COLO668 (cell line): Measurements from ENCODE around the gene PPIB.
"Not testable (repeated sequence)": the region's sequence is repeated elsewhere in the genome, so short reads cannot be mapped to it uniquely, and the experiment has no call there.

Experiments
- DNase-seq: peaks from one replicate; lab custom pipeline; 2025; ENCODE audit not compliant: unreplicated experiment; lab: John Stamatoyannopoulos, UW

Gene PPIB

DNA sequence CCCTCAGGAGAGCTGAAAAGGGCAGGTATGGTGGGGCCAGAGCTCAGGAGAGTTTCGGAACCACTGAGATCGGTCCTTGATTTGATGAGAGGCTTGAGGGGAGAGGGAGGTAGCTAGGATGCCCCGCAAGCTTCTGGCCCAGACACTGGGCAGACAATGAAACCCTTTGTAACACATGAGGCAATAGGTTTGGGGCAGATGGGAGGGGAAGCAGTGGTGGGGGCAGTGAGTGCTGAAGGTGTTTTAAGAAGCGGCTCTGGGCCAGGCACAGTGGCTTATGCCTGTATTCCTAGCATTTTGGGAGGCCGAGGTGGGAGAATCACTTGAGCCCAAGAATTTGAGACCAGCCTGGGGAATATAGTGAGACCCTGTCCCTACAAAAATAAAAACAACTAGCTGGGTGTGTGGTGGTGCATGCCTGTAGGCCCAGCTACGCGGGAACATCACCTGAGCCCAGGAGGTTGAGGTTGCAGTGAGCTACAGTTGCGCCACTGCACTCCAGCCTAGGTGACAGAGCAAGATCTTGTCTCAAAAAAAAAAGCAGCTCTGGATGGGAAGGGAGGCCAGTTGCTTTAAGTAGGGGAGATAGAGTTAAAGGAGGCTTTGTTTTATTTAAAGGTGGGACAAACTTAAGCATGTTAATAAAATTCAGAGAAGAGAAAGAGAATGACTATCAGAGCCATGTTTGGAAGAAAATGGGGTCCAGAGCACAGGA is 20.9 kb downstream of the PPIB start:
- DNase-seq, result no peak

DNA sequence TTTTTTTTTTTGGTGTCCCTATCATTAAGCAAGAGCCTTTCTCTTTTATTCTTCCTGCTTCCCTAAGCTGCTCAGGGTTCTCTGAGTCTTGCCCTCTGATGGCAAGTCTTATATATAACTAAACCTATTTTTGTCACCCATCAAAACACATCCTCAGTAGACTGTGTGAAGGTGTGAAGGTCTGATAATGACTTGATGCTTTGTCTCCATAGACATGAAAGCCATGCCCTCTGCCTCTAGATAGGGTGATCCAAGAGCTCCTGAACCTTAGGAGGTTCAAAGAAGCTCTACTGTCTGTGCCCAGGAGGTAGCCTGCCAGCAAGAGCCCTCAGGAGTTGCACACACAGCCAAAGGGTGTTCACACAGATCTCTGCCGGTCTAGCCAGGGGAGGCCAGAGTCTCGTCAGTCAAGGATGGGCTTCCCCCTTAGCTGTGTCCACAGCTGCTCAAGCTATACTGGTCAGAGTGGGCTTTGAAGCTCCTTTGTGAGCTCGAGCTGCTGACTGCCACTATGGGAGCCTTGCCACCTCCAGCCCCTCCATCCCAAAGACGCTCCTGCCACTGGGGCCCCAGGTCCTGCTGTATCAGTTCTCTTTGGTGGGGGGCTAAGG is 24.4 kb downstream of the PPIB start:
- DNase-seq, result no peak

DNA sequence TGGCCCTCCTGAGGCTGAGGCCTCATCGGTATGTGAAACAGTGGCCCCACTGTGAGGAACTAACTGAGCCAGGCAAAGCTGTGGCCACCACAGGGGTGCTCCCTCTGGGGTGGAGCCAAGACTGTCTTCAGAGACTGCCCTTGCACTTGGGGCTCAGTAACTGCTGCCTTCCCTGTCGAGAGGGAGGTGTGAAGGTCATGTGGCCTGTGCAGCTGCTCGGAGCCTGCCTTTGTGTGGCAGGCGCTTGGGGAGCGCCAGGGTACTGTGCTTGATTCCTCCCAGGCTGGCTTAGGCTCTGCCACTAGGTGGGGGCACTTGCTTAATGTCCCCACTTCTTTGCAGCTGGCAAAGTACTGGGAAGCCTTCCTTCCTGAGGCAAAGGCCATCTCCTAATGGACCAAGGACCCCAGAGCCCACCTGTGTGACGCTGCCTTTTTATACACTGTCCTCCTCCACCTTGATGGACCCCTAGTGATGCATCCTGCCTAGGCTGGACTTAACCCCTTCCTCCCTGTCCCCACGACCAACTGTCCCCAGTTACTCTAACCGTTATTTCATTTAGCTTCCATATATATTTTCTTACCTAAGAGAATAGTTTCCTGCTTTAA is 25.5 kb downstream of the PPIB start:
- DNase-seq, result peak; percentile 24

DNA sequence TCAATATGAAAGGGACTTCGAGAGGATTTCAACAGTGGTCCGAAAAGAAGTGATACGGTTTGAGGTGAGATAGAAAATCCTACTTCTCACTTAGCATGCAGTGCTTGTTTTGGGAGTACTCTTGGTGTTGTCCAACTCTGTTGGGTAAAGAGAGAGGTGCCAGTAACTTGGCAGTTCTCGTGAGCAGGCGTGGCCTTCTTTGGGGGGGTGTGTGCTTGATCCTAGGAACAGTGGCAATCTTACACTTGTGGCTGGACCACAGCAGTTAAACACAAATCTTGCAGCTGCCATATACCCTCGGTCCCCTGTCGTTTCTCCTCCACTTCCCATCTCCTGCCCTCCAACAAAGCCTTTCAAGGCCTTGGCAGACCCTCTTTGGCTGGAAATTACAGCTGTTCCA is 26.5 kb downstream of the PPIB start:
- DNase-seq, result no peak

DNA sequence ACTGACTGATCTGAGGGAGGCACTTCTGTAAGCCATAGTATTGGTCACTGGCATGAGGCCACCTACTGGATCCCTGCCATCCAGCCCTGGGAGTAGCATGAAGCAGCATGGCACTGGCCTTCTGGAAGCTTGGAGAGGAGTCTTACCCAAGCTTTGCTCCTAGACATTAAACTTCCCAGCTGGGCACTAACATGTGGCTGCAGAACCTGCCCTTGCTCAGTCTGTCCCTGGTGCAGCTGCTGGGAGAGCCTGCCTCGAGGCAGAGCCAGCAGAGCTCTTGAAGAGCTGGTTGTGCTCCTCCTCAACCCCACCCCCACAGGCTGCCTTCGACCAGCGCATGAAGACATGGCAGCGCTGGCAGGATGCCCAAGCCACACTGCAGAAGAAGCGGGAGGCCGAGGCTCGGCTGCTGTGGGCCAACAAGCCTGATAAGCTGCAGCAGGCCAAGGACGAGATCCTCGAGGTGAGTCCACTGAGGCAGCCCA is 28.4 kb downstream of the PPIB start:
- DNase-seq, result no peak

DNA sequence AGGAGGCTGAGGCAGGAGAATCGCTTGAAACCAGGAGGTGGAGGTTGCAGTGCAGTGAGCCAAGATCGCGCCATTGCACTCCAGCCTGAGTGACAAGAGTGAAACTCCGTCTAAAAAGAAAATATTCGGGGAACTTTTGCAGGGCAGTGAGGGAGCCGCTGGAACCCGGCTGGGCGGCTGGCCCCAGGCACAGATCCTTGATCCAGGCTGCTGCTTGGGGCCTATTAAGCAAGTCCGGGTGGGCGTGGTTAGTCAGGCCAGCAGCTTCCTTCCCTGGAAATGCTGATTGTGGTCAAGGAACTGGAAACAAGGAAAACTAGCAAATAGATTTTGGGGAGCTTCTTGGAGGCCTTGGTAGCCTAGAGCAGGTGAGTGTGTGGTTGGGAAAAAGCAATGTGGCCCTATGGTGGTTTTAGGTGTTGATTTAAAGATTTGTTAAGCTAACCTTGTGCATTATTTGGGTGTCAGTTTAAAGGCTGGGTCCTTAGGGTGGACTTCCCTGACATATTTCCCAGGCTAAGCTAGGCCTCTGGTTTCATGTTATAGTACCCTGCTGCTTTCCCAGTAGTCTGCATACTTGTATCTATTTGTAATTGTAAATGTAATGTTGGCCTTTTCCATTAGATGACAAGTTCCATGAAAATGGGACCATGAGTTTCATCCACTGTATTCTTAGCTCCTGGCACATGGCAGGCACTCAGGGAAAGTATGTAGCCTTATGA is 29.0 kb downstream of the PPIB start:
- DNase-seq, result no peak

DNA sequence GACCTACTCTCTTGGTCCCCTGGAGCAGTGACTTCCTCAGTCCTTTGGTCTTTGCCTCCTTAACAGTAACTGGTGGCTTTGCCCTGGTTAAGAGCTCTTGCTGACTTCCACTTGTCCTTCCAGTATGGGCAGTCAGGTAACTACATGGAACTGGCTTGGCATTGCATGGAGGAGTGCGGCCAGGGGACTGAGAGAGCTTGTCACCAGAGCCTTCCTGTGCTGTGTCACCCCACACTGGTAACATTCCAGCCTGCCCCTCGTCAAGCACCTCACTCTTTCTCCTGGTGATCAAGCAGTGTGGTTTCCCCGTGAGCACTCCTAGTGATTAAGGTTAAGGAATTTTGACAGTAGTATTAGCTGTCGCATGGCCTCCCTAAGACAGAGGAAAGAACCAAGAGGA is 30.6 kb downstream of the PPIB start:
- no peak for DNase-seq

DNA sequence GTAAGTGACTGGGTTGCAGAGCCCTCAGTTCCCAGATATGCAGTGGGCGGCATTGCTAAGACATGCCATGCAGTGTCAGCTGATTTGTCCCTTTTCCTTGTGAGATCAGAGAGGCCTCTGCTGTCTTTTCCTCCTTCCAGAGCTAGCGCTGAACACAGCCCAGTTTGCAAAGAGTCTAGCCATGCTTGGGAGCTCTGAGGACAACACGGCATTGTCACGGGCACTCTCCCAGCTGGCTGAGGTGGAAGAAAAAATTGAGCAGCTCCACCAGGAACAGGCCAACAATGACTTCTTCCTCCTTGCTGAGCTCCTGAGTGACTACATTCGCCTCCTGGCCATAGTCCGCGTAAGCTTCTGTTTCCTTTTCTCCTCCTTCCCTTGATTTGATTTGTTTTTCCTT is 31.3 kb downstream of the PPIB start:
- no peak for DNase-seq

DNA sequence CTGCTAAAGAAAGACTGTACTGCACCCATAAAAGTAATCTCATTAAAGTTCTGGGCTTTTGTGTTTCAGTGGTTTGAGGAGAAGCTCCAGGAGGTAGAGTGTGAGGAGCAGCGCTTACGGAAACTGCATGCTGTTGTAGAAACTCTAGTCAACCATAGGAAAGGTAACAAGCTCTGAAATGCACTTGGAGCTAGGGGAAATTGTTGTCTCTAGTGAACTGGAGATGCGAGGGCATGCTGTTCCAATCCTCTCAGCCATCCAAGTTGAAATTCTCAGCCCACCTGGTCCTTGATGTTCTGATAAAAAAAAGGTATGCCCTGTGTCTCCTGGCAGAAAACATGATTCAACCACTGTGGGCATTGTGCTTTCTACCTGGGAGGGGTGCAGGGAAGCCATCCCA is 32.7 kb downstream of the PPIB start:
- no peak for DNase-seq

DNA sequence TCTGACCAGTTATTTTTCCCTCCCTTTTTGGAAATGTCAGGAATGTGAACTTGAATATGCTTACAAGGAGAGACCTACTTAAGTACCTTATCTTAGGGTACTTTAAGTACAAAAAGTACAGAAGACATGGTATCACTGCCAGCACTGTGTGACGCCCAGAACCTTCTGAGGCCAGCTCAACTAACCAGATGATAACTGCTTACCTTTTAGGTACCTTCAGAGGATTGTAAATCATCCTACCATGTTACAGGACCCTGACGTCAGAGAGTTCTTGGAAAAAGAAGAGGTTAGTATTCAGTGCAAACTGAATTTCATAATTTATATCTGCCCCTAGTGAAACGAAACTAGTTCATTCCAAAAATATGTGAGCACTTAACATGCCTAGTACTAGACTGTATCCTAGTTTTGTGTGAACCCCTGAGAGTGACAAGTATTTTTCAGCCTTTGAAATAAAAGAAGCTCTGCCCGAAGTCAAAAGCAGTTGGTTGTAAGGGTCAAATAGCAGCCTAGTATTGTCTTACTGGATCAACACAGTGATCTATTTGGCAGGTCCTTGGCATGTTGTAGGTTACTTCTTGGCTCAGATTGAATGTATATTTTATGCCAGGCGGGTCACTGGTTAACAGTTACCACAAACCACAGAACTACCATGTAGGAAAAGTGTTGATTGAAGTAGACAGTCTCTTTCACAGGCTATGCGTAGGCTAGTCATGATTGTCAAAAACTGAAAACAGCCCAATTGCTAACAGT is 35.1 kb downstream of the PPIB start:
- no peak for DNase-seq

DNA sequence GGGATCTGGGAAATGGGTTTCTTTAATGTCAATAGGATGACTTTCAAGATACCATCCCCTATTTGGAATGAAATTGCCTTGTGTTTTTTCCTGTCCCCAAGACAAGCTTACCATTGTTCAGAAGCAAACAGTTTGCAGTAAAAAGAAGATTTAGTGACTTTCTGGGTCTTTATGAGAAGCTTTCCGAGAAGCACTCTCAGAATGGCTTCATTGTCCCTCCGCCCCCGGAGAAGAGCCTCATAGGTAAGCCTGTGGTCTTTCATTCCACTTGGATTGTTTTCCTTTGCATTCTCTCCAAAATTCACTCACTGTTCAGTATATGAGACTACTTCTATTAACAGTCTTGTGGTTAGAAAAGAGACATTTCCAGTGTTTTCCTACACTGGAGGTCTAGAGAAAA is 36.8 kb downstream of the PPIB start:
- DNase-seq, result no peak

DNA sequence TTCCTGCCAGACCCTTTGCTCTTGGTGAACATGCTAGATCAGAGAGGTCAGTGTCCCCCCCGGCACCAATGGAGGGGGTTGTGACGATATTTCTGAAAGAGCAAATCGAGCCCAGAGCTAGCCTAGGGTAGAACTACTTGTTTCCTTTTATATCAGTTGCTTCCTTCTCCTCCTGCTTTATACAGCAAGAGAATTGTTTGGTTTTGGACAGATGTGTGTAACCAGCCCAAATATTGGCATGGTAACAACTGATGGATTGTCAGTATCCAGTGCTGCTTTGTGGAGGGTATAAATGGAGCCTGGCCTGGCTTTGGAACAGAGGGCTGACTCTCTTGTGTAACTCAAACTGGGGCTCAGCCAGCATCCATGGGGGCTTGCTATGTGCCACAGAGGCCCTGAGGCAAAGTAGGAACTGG is 39.9 kb downstream of the PPIB start:
- DNase-seq, result no peak

DNA sequence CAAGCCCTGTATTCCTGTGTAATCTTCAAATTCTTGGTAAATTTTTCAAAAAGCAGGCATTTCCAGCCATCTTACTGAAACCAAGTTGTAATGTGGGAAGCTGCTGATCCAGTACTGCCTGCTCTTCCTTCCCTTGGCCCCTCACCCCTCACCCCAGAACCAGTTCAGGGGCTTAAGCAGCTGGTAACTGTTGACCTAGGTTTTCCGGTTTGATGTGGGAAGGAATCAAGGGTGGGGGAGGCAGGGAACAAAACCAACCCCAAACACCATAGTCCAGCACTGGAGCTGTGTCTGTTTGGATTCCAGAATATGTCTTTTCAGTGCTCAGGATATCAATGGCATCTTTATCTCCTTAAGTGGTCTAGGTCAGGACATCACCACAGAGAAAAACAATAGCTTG is 40.4 kb downstream of the PPIB start:
- no peak for DNase-seq

DNA sequence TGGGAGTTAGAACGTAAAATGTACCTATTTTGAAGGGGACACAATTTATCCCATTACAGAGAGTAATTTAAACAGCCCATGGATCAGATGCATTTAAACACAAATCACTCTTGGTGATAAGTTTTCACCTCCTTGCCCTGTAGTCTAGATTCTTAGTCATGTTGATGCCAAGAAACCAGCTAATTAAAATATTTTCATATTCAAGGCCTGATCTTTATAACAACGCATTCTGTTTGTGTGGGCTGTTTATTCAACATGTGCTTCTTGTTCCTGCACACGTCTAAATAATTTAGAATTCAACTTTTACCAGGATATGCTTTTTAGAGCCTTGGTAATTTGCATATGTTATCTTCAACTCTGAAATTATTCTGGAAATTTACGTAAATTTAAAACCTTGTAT is 41.2 kb downstream of the PPIB start:
- no peak for DNase-seq

DNA sequence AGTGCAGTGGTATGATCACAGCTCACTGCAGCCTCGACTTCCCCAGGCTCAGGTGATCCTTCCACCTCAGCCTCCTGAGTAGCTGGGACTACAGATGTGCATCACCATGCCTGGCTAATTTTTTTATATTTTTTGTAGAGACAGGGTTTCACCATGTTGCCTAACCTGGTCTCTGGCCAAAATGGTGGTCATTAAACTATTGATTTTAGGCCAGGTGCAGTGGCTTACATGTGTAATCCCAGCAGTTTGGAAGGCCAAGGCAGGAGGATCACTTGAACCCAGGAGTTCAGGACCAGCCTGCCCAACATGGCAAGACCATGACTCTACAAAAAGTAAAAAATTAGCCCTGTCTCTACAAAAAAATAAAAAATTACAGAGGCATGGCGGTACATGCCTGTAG is 42.5 kb downstream of the PPIB start:
- DNase-seq, result not testable (repeated sequence)

DNA sequence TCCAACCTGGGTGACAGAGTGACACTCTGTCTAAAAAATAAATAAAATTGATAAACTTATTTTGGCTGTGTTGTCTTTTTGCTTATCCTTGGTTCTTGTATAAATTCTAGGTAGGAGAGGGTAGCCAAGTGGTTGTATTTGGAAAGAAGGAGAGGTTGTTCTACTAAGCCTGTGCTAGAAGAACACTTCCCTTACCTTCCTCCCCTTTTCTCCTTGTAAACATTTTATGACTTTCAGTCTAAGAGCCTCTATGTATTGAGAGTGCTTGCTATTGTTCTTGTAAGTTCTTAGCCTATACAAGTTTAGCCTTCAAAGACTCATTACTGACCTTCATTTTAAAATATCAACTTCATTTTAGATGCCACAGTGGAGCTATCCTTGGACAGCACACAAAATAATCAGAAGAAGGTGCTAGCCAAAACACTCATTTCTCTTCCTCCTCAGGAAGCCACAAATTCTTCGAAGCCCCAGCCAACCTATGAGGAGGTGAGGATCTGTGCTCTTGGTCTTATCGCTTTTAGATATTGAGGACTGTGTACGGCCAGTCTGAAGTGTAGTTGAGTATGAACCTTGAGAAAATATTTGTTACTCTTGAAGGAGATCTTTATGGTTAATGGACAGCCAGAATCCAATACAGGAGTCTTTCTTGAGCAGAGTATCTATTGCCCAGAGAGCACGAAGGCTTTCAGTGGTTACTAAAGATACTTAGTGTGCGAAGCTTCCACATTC is 44.9 kb downstream of the PPIB start:
- DNase-seq, result no peak

DNA sequence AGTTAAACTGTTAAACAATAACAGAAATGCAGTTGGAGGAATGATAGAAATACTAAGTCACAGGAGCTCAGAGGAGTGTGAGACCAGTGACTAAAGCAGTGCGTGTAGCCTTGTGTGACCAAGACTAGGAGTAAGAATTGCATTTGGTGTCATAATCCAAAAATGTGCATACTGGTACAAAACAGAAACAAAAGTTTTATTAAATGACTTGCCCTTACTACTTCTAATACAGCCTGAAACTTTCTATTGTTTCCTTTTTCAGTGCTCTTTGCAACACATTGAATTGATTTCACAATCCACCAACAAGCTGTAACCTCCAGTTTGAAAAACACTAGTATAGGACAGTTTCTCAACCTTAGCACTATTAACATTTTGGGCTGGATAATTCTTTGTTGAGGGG is 49.9 kb downstream of the PPIB start:
- no peak for DNase-seq

DNA sequence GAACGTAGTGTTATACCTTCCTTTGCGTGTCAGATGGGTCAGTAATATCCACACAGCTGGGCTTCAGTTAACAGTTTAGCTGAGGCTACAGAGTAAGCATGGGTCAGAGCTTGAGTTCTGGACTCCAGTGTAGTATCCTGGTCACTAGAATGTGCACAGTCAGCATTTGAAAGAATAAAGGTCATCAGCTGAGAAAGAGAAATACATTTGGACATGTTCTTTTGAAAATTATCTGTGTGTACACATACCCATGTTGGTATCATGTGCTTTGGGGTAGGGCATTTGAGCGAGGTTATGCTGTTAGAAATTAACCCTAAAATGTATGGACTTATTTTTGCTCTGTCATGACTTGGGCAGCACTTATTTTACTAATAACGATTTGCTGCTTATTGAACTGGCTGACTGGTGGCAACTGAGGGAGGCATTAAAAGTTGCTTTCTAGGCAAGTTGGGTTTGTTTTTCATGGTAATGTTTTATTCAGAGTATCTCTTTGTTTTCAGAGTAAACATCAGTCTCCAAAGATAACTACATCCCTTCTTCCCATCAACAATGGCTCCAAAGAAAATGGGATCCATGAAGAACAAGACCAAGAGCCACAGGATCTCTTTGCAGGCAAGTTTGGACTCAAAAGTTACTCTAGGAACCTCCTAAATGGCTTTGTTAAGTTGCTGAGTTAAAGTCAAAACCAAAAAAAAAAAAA is 50.6 kb downstream of the PPIB start:
- no peak for DNase-seq

DNA sequence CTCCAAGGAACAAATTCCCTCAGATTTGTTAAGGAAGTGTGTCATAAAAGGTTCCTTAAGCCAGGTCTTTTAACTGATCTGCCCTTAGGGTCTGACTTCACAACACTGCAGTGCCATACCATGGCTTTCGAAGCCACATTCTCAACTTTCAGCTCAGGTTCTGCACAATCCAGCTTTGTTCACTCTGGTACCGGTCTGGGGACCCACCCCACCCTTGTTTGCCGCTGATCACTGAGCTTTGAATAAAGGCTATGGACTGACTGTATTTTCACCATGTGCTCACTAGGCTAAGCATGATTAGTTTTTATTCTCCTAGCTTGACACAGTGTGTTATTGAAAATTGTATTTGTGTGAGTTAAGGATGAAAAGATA is 51.2 kb downstream of the PPIB start:
- DNase-seq, result no peak
